H1 (cell line): ENCODE data around the gene PIGU. TPM values are rescaled to one million over a fixed set of nuclear protein-coding genes. Genes with fewer than 3 reads are reported as not detected.

Experiments used
- FOSL1 ChIP-seq: IDR thresholded peaks from 2 replicates; pipeline ENCODE4 v1.6.1; 2011; ENCODE audit warnings: mild to moderate bottlenecking, low read depth, low read length, moderate library complexity; ENCODE audit not compliant: insufficient read depth
- RAD21 ChIP-seq, 2 experiments: IDR thresholded peaks in 1 of 2; conservative IDR thresholded peaks in 1 of 2; 2 replicates each; pipeline ENCODE4 v1.6.1; 2011; ENCODE audit warnings: low read depth in 2 of 2, low read length in 2 of 2, improper control_type of control experiment in 1 of 2, inconsistent platforms in 1 of 2, mild to moderate bottlenecking in 1 of 2, moderate library complexity in 1 of 2
- polyA plus RNA-seq, 7 experiments: library from polyadenylated mRNA; depleted of rRNA in 3 of 7; stranded (reverse) in 5 of 7; unstranded in 2 of 7; fragments of >200 nt in 5 of 7; fragments of 200-250 nt in 2 of 7; gene quantifications; 1 replicate in 5 of 7; 2 replicates in 1 of 7; 4 replicates in 1 of 7; pipeline versions ENCODE4 v1.2.1 to v1.2.3, GENCODE V29; 2011 to 2013; ENCODE audit warnings: missing spikeins in 2 of 7, mixed read lengths in 2 of 7
- total RNA-seq: library from RNA; stranded (reverse); fragmentation: NEBNext Ultra II Directional; extraction: Animal tissue kit (Norgen Biotek cat#: 25700); gene quantifications from 2 replicates; pipeline ENCODE4 v1.2.1, GENCODE V29; 2021
- TF ChIP-seq, protein P1 (sequence below), 3 experiments: IDR thresholded peaks; 1 replicate in 2 of 3; 2 replicates in 1 of 3; pipeline versions ENCODE4 v1.5.1 to v1.6.1; 2011; ENCODE audit warnings: low read length in 3 of 3, mild to moderate bottlenecking in 3 of 3, inconsistent platforms in 2 of 3, low read depth in 1 of 3, moderate library complexity in 1 of 3; ENCODE audit not compliant: insufficient read depth in 1 of 3; ENCODE audit errors: control extremely low read depth in 1 of 3

Gene PIGU
- total and polyA plus RNA-seq, 2 of the 8 experiments (the other 6 are each of a cell fraction or from before 2014, with no cell fraction given), result 28.3 to 117 TPM

GRCh38 chr20:34538671-34539123 is 138.2 kb downstream of the PIGU start (continued):
- TF ChIP-seq, protein P1, sequence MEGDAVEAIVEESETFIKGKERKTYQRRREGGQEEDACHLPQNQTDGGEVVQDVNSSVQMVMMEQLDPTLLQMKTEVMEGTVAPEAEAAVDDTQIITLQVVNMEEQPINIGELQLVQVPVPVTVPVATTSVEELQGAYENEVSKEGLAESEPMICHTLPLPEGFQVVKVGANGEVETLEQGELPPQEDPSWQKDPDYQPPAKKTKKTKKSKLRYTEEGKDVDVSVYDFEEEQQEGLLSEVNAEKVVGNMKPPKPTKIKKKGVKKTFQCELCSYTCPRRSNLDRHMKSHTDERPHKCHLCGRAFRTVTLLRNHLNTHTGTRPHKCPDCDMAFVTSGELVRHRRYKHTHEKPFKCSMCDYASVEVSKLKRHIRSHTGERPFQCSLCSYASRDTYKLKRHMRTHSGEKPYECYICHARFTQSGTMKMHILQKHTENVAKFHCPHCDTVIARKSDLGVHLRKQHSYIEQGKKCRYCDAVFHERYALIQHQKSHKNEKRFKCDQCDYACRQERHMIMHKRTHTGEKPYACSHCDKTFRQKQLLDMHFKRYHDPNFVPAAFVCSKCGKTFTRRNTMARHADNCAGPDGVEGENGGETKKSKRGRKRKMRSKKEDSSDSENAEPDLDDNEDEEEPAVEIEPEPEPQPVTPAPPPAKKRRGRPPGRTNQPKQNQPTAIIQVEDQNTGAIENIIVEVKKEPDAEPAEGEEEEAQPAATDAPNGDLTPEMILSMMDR (IDR thresholded peaks at IDR 0.05; ENCODE audit: control extremely low read depth in 1 of 3, insufficient read depth in 1 of 3, low read depth in 1 of 3, low read length in 3 of 3), result peak; percentile 71 to 87 (median 83)
- TF ChIP-seq RAD21 (IDR thresholded peaks at IDR 0.05 in 1 of 2, conservative IDR thresholded peaks at IDR 0.05 in 1 of 2; ENCODE audit: low read depth in 2 of 2, low read length in 2 of 2), result peak; percentile 58 to 68
- TF ChIP-seq FOSL1, result no peak
